Kidney (tissue), 14 donors: ENCODE data around the gene SENP2. TPM values are rescaled to one million over a fixed set of nuclear protein-coding genes. Genes with fewer than 3 reads are reported as not detected.

Source experiments
- DNase-seq, 5 donors: peaks; one replicate each; pipeline ENCODE4 v3.0.0-alpha.2; 2013 to 2020
- FAIRE-seq: peaks from 2 replicates; lab custom pipeline; 2012; peaks lifted over from hg19 to GRCh38; lab: Jason Lieb, UNC
- H3K27ac ChIP-seq, 2 donors: one replicate each; pipeline ENCODE4 v1.7.0; 2013; ENCODE audit warnings: low read depth in 2 of 2, low read length in 2 of 2, inconsistent platforms in 1 of 2
- H3K27me3 ChIP-seq: one replicate; pipeline ENCODE4 v1.7.1; 2013; ENCODE audit warnings: low read length, inconsistent platforms; ENCODE audit not compliant: control insufficient read depth, insufficient read depth
- H3K36me3 ChIP-seq, 3 donors: one replicate each; pipeline versions ENCODE4 v1.7.0 to v1.7.1; 2013; ENCODE audit warnings: low read length in 3 of 3, control low read depth in 1 of 3, inconsistent platforms in 1 of 3; ENCODE audit not compliant: insufficient read depth in 3 of 3, control insufficient read depth in 2 of 3
- H3K4me1 ChIP-seq, 3 donors: one replicate each; pipeline versions ENCODE4 v1.7.0 to v1.7.1; 2013; ENCODE audit warnings: low read length in 3 of 3, inconsistent platforms in 1 of 3, low read depth in 1 of 3; ENCODE audit not compliant: control insufficient read depth in 2 of 3, insufficient read depth in 2 of 3
- H3K4me3 ChIP-seq, 3 donors: one replicate each; pipeline versions ENCODE4 v1.7.0 to v1.8.1; 2013; ENCODE audit warnings: low read length in 3 of 3, control low read depth in 1 of 3, inconsistent platforms in 1 of 3
- H3K9ac ChIP-seq, 3 donors: one replicate each; pipeline versions ENCODE4 v1.7.0 to v1.7.1; 2013; ENCODE audit warnings: low read length in 3 of 3, control low read depth in 1 of 3, inconsistent platforms in 1 of 3
- H3K9me3 ChIP-seq, 3 donors: one replicate each; pipeline versions ENCODE4 v1.7.0 to v1.7.1; 2013; ENCODE audit warnings: low read length in 3 of 3, control low read depth in 1 of 3, inconsistent platforms in 1 of 3; ENCODE audit not compliant: control insufficient read depth in 2 of 3, insufficient read depth in 1 of 3
- CTCF ChIP-seq: IDR thresholded peaks from 3 replicates; pipeline ENCODE4 v1.5.1; 2012; ENCODE audit warnings: mild to moderate bottlenecking, moderate library complexity, borderline replicate concordance; ENCODE audit not compliant: insufficient read depth; ENCODE audit errors: extremely low read depth
- intact Hi-C: fragments of 100-400 bp; cut with DNase I; formaldehyde crosslinking; loops from one replicate; pipeline ENCODE4 v1.11.1; 2022
- polyA plus RNA-seq: library from polyadenylated mRNA; stranded (reverse); fragments of 350-450 nt; fragmentation: Illumina TruSeq; extraction: RNeasy Lipid Tissue Mini Kit (QIAGEN cat#74804); gene quantifications from one replicate; pipeline ENCODE4 v1.2.3, GENCODE V29; 2014; ENCODE audit warnings: low read depth, low replicate concordance; ENCODE audit not compliant: insufficient read depth
- total RNA-seq: library from RNA; stranded (reverse); fragmentation: NEBNext Ultra II Directional; extraction: Animal tissue kit (Norgen Biotek cat#: 25700); gene quantifications from one replicate; pipeline ENCODE4 v1.2.1, GENCODE V29; 2021
- donor health status: control.
- donor health status: control.
- donor health status: control.
- donor health status: control.
- donor health status: control.
- donor health status: DM: yes; HTN: yes; CAD: no.
- donor health status: Normal renal cell carcinoma (clear cell type).

Gene SENP2
- total and polyA plus RNA-seq, 2 donors from 2014 or later, result 10.8 to 29.6 TPM

GRCh38 chr3:185629554-185630181 lies 43.6 kb downstream of the SENP2 start:
- H3K36me3 ChIP-seq, result peaks cover 2 to 15% (median 9%) of the 10 kb centered on the region in 3 donors
- peaks cover 0 to 3% (median 2%) of the 10 kb centered on the region in 3 donors for H3K4me1 ChIP-seq
- no peaks in the 10 kb centered on the region for H3K27me3 ChIP-seq
- no peak for TF ChIP-seq CTCF
- H3K27ac ChIP-seq, result no peak overlapping the region
- H3K9me3 ChIP-seq, result no peaks in the 10 kb centered on the region
- FAIRE-seq (no peak), DNase-seq (no peak)
- H3K9ac ChIP-seq, result no peak overlapping the region
- intact Hi-C loops, result no loop called here
- H3K4me3 ChIP-seq, result no peak overlapping the region

DNA sequence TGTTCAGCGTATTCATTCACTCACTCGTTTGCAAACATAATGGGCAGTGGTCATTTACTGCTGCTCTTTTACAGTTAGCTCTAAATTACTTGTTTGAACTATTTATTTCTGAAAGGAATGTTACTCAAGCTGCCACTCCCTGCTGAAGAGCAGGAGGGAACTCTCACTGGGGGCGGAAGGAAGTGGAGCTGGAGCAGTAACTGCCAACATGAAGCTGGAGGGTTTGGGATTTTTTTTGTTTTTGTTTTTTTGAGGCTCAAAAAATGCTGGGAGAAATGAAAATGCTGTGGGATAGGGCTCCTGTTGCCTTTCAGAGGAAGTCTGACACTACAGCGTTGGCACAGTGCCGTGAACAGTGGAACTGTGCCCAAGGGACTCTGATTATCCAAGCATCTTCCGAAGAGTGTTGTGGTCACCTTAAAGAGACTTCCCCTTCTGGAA lies 44.1 kb downstream of the SENP2 start:
- DNase-seq, result peak in 3 of 5 donors; percentile 26 to 80 (median 45)

GRCh38 chr3:185631108-185631507 lies 45.0 kb downstream of the SENP2 start:
- Histone ChIP-seq H3K4me1 (peaks cover 0 to 3% (median 2%) of the 10 kb centered on the region in 3 donors), H3K36me3 (peaks cover 0 to 5% (median 5%) of the 10 kb centered on the region in 3 donors), H3K9me3 (no peaks in the 10 kb centered on the region), H3K4me3 (no peak overlapping the region), H3K27me3 (no peaks in the 10 kb centered on the region), H3K27ac (no peak overlapping the region), H3K9ac (no peak overlapping the region)
- no peak for TF ChIP-seq CTCF
- intact Hi-C loops, result no loop called here
- FAIRE-seq (no peak), DNase-seq (no peak)

More for the DNA sequence above, 44.1 kb downstream of the SENP2 start:
- TF ChIP-seq CTCF, result no peak
- no peak overlapping the region for H3K4me3 ChIP-seq
- no peaks in the 10 kb centered on the region for H3K27me3 ChIP-seq
- H3K9me3 ChIP-seq, result no peaks in the 10 kb centered on the region
- no peak for FAIRE-seq
- H3K36me3 ChIP-seq, result peaks cover 2 to 12% (median 9%) of the 10 kb centered on the region in 3 donors
- H3K4me1 ChIP-seq, result peaks cover 0 to 3% (median 2%) of the 10 kb centered on the region in 3 donors
- no peak overlapping the region for H3K9ac ChIP-seq
- peak overlapping the region in 1 of 2 donors; percentile 3 for H3K27ac ChIP-seq
- intact Hi-C loops, result no loop called here
